Mesenchymal stem cell (in vitro differentiated cells and primary cell): ENCODE data around the gene GALC.

Experiments used
- DNase-seq: peaks from one replicate; pipeline ENCODE4 v3.0.0-alpha.2; 2013
- H2AFZ ChIP-seq: one replicate; pipeline ENCODE4 v1.6.1; 2013; ENCODE audit warnings: low read depth, mild to moderate bottlenecking, control low read depth, inconsistent platforms, low read length, moderate library complexity
- H2AK5ac ChIP-seq: 2 replicates; pipeline ENCODE4 v1.6.1; 2013; ENCODE audit warnings: low read length, moderate library complexity, mild to moderate bottlenecking, inconsistent platforms; ENCODE audit not compliant: severe bottlenecking
- H2BK120ac ChIP-seq: one replicate; pipeline ENCODE4 v1.6.1; 2013; ENCODE audit warnings: low read depth, mild to moderate bottlenecking, inconsistent platforms, low read length, moderate library complexity
- H2BK12ac ChIP-seq, 2 experiments: one replicate each; pipeline ENCODE4 v1.6.1; 2013; ENCODE audit warnings: inconsistent platforms in 2 of 2, low read length in 2 of 2, mild to moderate bottlenecking in 2 of 2, moderate library complexity in 2 of 2, control low read depth in 1 of 2
- H2BK15ac ChIP-seq: one replicate; pipeline ENCODE4 v1.6.1; 2013; ENCODE audit warnings: mild to moderate bottlenecking, low read depth, inconsistent platforms; ENCODE audit not compliant: poor library complexity, severe bottlenecking
- H2BK5ac ChIP-seq: 2 replicates; pipeline ENCODE4 v1.6.1; 2013; ENCODE audit warnings: low read depth, mild to moderate bottlenecking, low read length, control low read depth, inconsistent platforms; ENCODE audit not compliant: poor library complexity, severe bottlenecking
- H3K14ac ChIP-seq, 2 experiments: one replicate each; pipeline ENCODE4 v1.6.1; 2013; ENCODE audit warnings: inconsistent platforms in 2 of 2, low read length in 2 of 2, control low read depth in 1 of 2, mild to moderate bottlenecking in 1 of 2, moderate library complexity in 1 of 2
- H3K18ac ChIP-seq, 2 experiments: one replicate each; pipeline ENCODE4 v1.6.1; 2013; ENCODE audit warnings: inconsistent platforms in 2 of 2, low read length in 2 of 2, control low read depth in 1 of 2, low read depth in 1 of 2, mild to moderate bottlenecking in 1 of 2
- H3K23ac ChIP-seq, 2 experiments: one replicate each; pipeline ENCODE4 v1.6.1; 2013; ENCODE audit warnings: inconsistent platforms in 2 of 2, low read length in 2 of 2, mild to moderate bottlenecking in 2 of 2, moderate library complexity in 2 of 2, control low read depth in 1 of 2
- H3K27ac ChIP-seq: 2 replicates; pipeline ENCODE4 v1.5.1; 2013; ENCODE audit warnings: mild to moderate bottlenecking, moderate library complexity, low read length, control low read depth, inconsistent platforms; ENCODE audit not compliant: poor library complexity, severe bottlenecking
- H3K27me3 ChIP-seq, 2 experiments: 2 replicates each; pipeline versions ENCODE4 v1.6.1 to v1.7.0; 2013; ENCODE audit warnings: low read length in 2 of 2, mild to moderate bottlenecking in 2 of 2, moderate library complexity in 2 of 2, control low read depth in 1 of 2, inconsistent platforms in 1 of 2; ENCODE audit not compliant: control insufficient read depth in 1 of 2, insufficient read depth in 1 of 2
- H3K36me3 ChIP-seq, 2 experiments: 2 replicates each; pipeline versions ENCODE4 v1.6.1 to v1.7.0; 2013; ENCODE audit warnings: low read length in 2 of 2, control low read depth in 1 of 2, inconsistent platforms in 1 of 2, low read depth in 1 of 2, mild to moderate bottlenecking in 1 of 2; ENCODE audit not compliant: insufficient read depth in 2 of 2, control insufficient read depth in 1 of 2
- H3K4ac ChIP-seq, 2 experiments: one replicate each; pipeline ENCODE4 v1.6.1; 2013; ENCODE audit warnings: inconsistent platforms in 2 of 2, low read length in 2 of 2, mild to moderate bottlenecking in 2 of 2, moderate library complexity in 2 of 2, control low read depth in 1 of 2, low read depth in 1 of 2
- H3K4me1 ChIP-seq: 2 replicates; pipeline ENCODE4 v1.6.1; 2013; ENCODE audit warnings: low read depth, low read length, control low read depth; ENCODE audit not compliant: control insufficient read depth, insufficient read depth
- H3K4me2 ChIP-seq: 2 replicates; pipeline ENCODE4 v1.6.1; 2013; ENCODE audit warnings: low read length, mild to moderate bottlenecking, inconsistent platforms; ENCODE audit not compliant: poor library complexity, severe bottlenecking
- H3K4me3 ChIP-seq, 2 experiments: 2 replicates each; pipeline versions ENCODE4 v1.5.1 to v1.7.0; 2013; ENCODE audit warnings: low read length in 2 of 2, mild to moderate bottlenecking in 2 of 2, control low read depth in 1 of 2, low read depth in 1 of 2; ENCODE audit not compliant: insufficient read depth in 1 of 2
- H3K79me1 ChIP-seq: replicated peaks from 2 replicates; pipeline ENCODE4 v1.6.1; 2013; ENCODE audit warnings: mild to moderate bottlenecking, control low read depth, low read length, inconsistent platforms; ENCODE audit not compliant: poor library complexity, severe bottlenecking
- H3K9ac ChIP-seq: 2 replicates; pipeline ENCODE4 v1.7.0; 2013; ENCODE audit warnings: mild to moderate bottlenecking, low read length, moderate library complexity
- H3K9me3 ChIP-seq: 2 replicates; pipeline ENCODE4 v1.7.0; 2013; ENCODE audit warnings: mild to moderate bottlenecking, low read length; ENCODE audit not compliant: control insufficient read depth
- H4K8ac ChIP-seq: one replicate; pipeline ENCODE4 v1.6.1; 2013; ENCODE audit warnings: inconsistent platforms, mild to moderate bottlenecking, low read length, moderate library complexity
- H4K91ac ChIP-seq: one replicate; pipeline ENCODE4 v1.6.1; 2013; ENCODE audit warnings: mild to moderate bottlenecking, low read length, inconsistent platforms
- WGBS: methylation state at CpG from one replicate; pipeline ENCODE4 v1.1.7; 2013; ENCODE audit warnings: mixed read lengths; 5-methylcytosine and 5-hydroxymethylcytosine counted together

The GALC gene

GRCh38 chr14:87916103-87916885 lies 76.7 kb downstream of the GALC start:
- no peak overlapping the region for H3K18ac ChIP-seq
- peaks cover 0 to 3% of the 10 kb centered on the region in 2 experiments for H3K27me3 ChIP-seq
- no peak overlapping the region for H3K27ac ChIP-seq
- H2BK120ac ChIP-seq = no peak overlapping the region
- no peak overlapping the region for H3K14ac ChIP-seq
- H3K4ac ChIP-seq = no peak overlapping the region
- no peak overlapping the region for H2AFZ ChIP-seq
- no peak overlapping the region for H2BK12ac ChIP-seq
- no peak overlapping the region for H3K9ac ChIP-seq
- H2BK5ac ChIP-seq = no peak overlapping the region
- DNase-seq = no peak
- H2AK5ac ChIP-seq = no peak overlapping the region
- no peak overlapping the region for H3K4me2 ChIP-seq
- H3K23ac ChIP-seq = no peak overlapping the region
- peaks cover 20% of the 10 kb centered on the region for H3K9me3 ChIP-seq
- WGBS = 85% methylated on average over 31 of the region's 31 CpGs
- peak overlapping the region; percentile 49 for H4K8ac ChIP-seq
- H3K36me3 ChIP-seq = no peaks in the 10 kb centered on the region
- H3K79me1 ChIP-seq = no peaks in the 10 kb centered on the region
- H4K91ac ChIP-seq = peak overlapping the region; percentile 66
- peaks cover 2% of the 10 kb centered on the region for H3K4me1 ChIP-seq
- peak overlapping the region in 1 of 2 experiments; percentile 20 for H3K4me3 ChIP-seq
- H2BK15ac ChIP-seq = no peak overlapping the region

- DNase-seq = no peak
- Histone ChIP-seq H2BK15ac (no peak overlapping the region), H3K18ac (no peak overlapping the region), H2AK5ac (no peak overlapping the region), H2BK120ac (no peak overlapping the region), H3K23ac (no peak overlapping the region), H3K27ac (no peak overlapping the region), H2BK12ac (no peak overlapping the region), H3K14ac (no peak overlapping the region), H3K27me3 (peaks cover 0 to 8% of the 10 kb centered on the region in 2 experiments), H4K91ac (no peak overlapping the region), H3K4me3 (no peak overlapping the region), H3K79me1 (no peaks in the 10 kb centered on the region), H3K9me3 (peaks cover 7% of the 10 kb centered on the region), H3K4me1 (no peaks in the 10 kb centered on the region), H3K4me2 (no peak overlapping the region), H2BK5ac (no peak overlapping the region), H3K9ac (no peak overlapping the region), H2AFZ (no peak overlapping the region), H3K36me3 (no peaks in the 10 kb centered on the region), H4K8ac (no peak overlapping the region), H3K4ac (no peak overlapping the region)
- 35% methylated on average over 2 of the region's 5 CpGs for WGBS
Observed at GRCh38 chr14:87908550-87908949, 84.4 kb downstream of the GALC start.

GRCh38 chr14:87901652-87902051 lies 91.3 kb downstream of the GALC start:
- Histone ChIP-seq H2BK5ac (no peak overlapping the region), H2AFZ (no peak overlapping the region), H3K9ac (no peak overlapping the region), H2BK12ac (no peak overlapping the region), H2AK5ac (no peak overlapping the region), H3K27me3 (peaks cover 0 to 36% of the 10 kb centered on the region in 2 experiments), H3K18ac (no peak overlapping the region), H3K4me2 (no peak overlapping the region), H3K23ac (no peak overlapping the region), H3K9me3 (no peaks in the 10 kb centered on the region), H3K4ac (no peak overlapping the region), H4K8ac (no peak overlapping the region), H3K79me1 (no peaks in the 10 kb centered on the region), H3K27ac (no peak overlapping the region), H3K4me3 (no peak overlapping the region), H3K36me3 (no peaks in the 10 kb centered on the region), H2BK15ac (no peak overlapping the region), H3K4me1 (no peaks in the 10 kb centered on the region), H3K14ac (no peak overlapping the region), H4K91ac (peak overlapping the region; percentile 69), H2BK120ac (no peak overlapping the region)
- DNase-seq = no peak

GRCh38 chr14:87901236-87901635 lies 91.7 kb downstream of the GALC start:
- no peaks in the 10 kb centered on the region for H3K79me1 ChIP-seq
- H3K23ac ChIP-seq = no peak overlapping the region
- H2BK120ac ChIP-seq = no peak overlapping the region
- H2BK12ac ChIP-seq = no peak overlapping the region
- WGBS = 92% methylated on average over 3 of the region's 3 CpGs
- H3K36me3 ChIP-seq = no peaks in the 10 kb centered on the region
- no peak for DNase-seq
- no peak overlapping the region for H3K4me2 ChIP-seq
- H2BK15ac ChIP-seq = no peak overlapping the region
- peak overlapping the region; percentile 69 for H4K91ac ChIP-seq
- peak overlapping the region; percentile 28 for H3K9ac ChIP-seq
- no peak overlapping the region for H3K18ac ChIP-seq
- H3K4me3 ChIP-seq = no peak overlapping the region
- no peak overlapping the region for H2BK5ac ChIP-seq
- H3K9me3 ChIP-seq = no peaks in the 10 kb centered on the region
- no peak overlapping the region for H3K4ac ChIP-seq
- H3K4me1 ChIP-seq = no peaks in the 10 kb centered on the region
- no peak overlapping the region for H2AFZ ChIP-seq
- H3K27ac ChIP-seq = no peak overlapping the region
- no peak overlapping the region for H2AK5ac ChIP-seq
- no peak overlapping the region for H3K14ac ChIP-seq
- H3K27me3 ChIP-seq = peaks cover 0 to 36% of the 10 kb centered on the region in 2 experiments
- H4K8ac ChIP-seq = no peak overlapping the region
